GM21576 (cell line): Measurements from ENCODE around the gene CORO2B.
"Not testable (repeated sequence)": the region's sequence is repeated elsewhere in the genome, so short reads cannot be mapped to it uniquely, and the experiment has no call there.

Experiments used
- ATAC-seq: cut with Tn5 transposase; IDR thresholded peaks from one replicate; pipeline ENCODE4 v1.9.1; 2021; ENCODE audit warnings: mild to moderate bottlenecking, moderate library complexity; ENCODE audit not compliant: unreplicated experiment

Gene CORO2B

GRCh38 chr15:68643216-68643830 is 64.5 kb downstream of the CORO2B start:
- ATAC-seq, result no peak

- ATAC-seq, result no peak
These were observed 65.5 kb downstream of the CORO2B start for GRCh38 chr15:68644083-68644904.

- ATAC-seq, result no peak
These were observed 66.2 kb downstream of the CORO2B start for GRCh38 chr15:68644996-68645395.

GRCh38 chr15:68646156-68646555 is 67.4 kb downstream of the CORO2B start:
- no peak for ATAC-seq

- ATAC-seq, result no peak
These were observed 67.9 kb downstream of the CORO2B start for GRCh38 chr15:68646696-68647095.

- not testable (repeated sequence) for ATAC-seq
These were observed 68.6 kb downstream of the CORO2B start for GRCh38 chr15:68647361-68647760.

GRCh38 chr15:68650901-68651709 is 72.3 kb downstream of the CORO2B start:
- ATAC-seq, result no peak

- no peak for ATAC-seq
These were observed 73.2 kb downstream of the CORO2B start for GRCh38 chr15:68651916-68652525.

- ATAC-seq, result no peak
These were observed 74.3 kb downstream of the CORO2B start for GRCh38 chr15:68653031-68653635.

GRCh38 chr15:68653801-68654200 is 75.0 kb downstream of the CORO2B start:
- no peak for ATAC-seq

GRCh38 chr15:68654786-68655560 is 76.2 kb downstream of the CORO2B start:
- no peak for ATAC-seq

- no peak for ATAC-seq
These were observed 77.1 kb downstream of the CORO2B start for GRCh38 chr15:68655686-68656437.

- ATAC-seq, result no peak
These were observed 77.6 kb downstream of the CORO2B start for GRCh38 chr15:68656438-68656739.

- no peak for ATAC-seq
These were observed 79.4 kb downstream of the CORO2B start for GRCh38 chr15:68658151-68658550.

- no peak for ATAC-seq
These were observed 80.0 kb downstream of the CORO2B start for GRCh38 chr15:68658641-68659358.

GRCh38 chr15:68663526-68663925 is 84.7 kb downstream of the CORO2B start:
- no peak for ATAC-seq

GRCh38 chr15:68666120-68666811 is 87.5 kb downstream of the CORO2B start:
- ATAC-seq, result no peak

GRCh38 chr15:68666812-68667450 is 88.1 kb downstream of the CORO2B start:
- ATAC-seq, result no peak
